Umbilical cord (tissue), 2 donors: ENCODE measurements around the gene CYP2A13. TPM values are rescaled to one million over a fixed set of nuclear protein-coding genes. Genes with fewer than 3 reads are reported as not detected.
"Not testable (repeated sequence)": the region's sequence is repeated elsewhere in the genome, so short reads cannot be mapped to it uniquely, and the experiment has no call there.

Experiments used
- DNase-seq: peaks from one replicate; pipeline ENCODE4 v3.0.0-alpha.2; 2015; ENCODE audit warnings: low spot score
- total RNA-seq: library from RNA; depleted of rRNA; stranded (reverse); fragments of >200 nt; gene quantifications from one replicate; pipeline ENCODE4 v1.2.3, GENCODE V29; 2014; ENCODE audit warnings: low replicate concordance; ENCODE audit not compliant: insufficient read depth

CYP2A13 gene
- total RNA-seq, 1 donor from 2014 or later: not detected

- DNase-seq: not testable (repeated sequence)
Observed at GRCh38 chr19:41120929-41121911, 33.0 kb downstream of the CYP2A13 start.

- not testable (repeated sequence) for DNase-seq
Observed at GRCh38 chr19:41122846-41123245, 34.6 kb downstream of the CYP2A13 start.

GRCh38 chr19:41123716-41124294, 35.6 kb downstream of the CYP2A13 start:
- DNase-seq: no peak

GRCh38 chr19:41126765-41127203, 38.5 kb downstream of the CYP2A13 start:
- DNase-seq: not testable (repeated sequence)

GRCh38 chr19:41127362-41127761, 39.1 kb downstream of the CYP2A13 start:
- DNase-seq: not testable (repeated sequence)

GRCh38 chr19:41127801-41128300, 39.6 kb downstream of the CYP2A13 start:
- peak; percentile 90 for DNase-seq

- DNase-seq: no peak
Observed at GRCh38 chr19:41128692-41129091, 40.4 kb downstream of the CYP2A13 start.

- DNase-seq: no peak
Observed at GRCh38 chr19:41131186-41131585, 42.9 kb downstream of the CYP2A13 start.

- DNase-seq: no peak
Observed at GRCh38 chr19:41133260-41133659, 45.0 kb downstream of the CYP2A13 start.

GRCh38 chr19:41134616-41135015, 46.4 kb downstream of the CYP2A13 start:
- DNase-seq: no peak

- DNase-seq: peak; percentile 86
Observed at GRCh38 chr19:41135390-41136384, 47.4 kb downstream of the CYP2A13 start.

- DNase-seq: no peak
Observed at GRCh38 chr19:41136636-41137455, 48.6 kb downstream of the CYP2A13 start.

- DNase-seq: peak; percentile 66
Observed at GRCh38 chr19:41144403-41144802, 56.2 kb downstream of the CYP2A13 start.

Other genes with a start within 250 kb of the CYP2A13 start
- gene CYP2A6, start 238.0 kb upstream of the CYP2A13 start, total RNA-seq: not detected
- 0.24 TPM for gene CYP2A7, start 206.2 kb upstream of the CYP2A13 start, total RNA-seq
- gene CYP2B6, start 97.2 kb upstream of the CYP2A13 start, total RNA-seq: 0.48 TPM
- not detected for gene CYP2F1, start 26.0 kb downstream of the CYP2A13 start, total RNA-seq
- gene CYP2S1, start 104.8 kb downstream of the CYP2A13 start, total RNA-seq: 1.2 TPM
- 104 TPM for gene AXL, start 130.8 kb downstream of the CYP2A13 start, total RNA-seq
- gene HNRNPUL1, start 175.9 kb downstream of the CYP2A13 start, total RNA-seq: 56.8 TPM
- 5.1 TPM for gene CCDC97, start 221.7 kb downstream of the CYP2A13 start, total RNA-seq